GM12891 (cell line): Measurements from ENCODE around the gene THEM5.

Experiments used
- POLR2A ChIP-seq: IDR thresholded peaks from 2 replicates; pipeline ENCODE4 v1.6.1; 2011; ENCODE audit warnings: low read depth, low read length, control low read depth
- POLR2AphosphoS5 ChIP-seq: IDR thresholded peaks from 2 replicates; pipeline ENCODE4 v1.6.1; 2011; ENCODE audit warnings: low read depth, low read length, control low read depth
- POU2F2 ChIP-seq: IDR thresholded peaks from 2 replicates; pipeline ENCODE4 v1.6.1; 2011; ENCODE audit warnings: low read depth, mild to moderate bottlenecking, control low read depth, low read length, moderate library complexity
- TAF1 ChIP-seq: IDR thresholded peaks from 2 replicates; pipeline ENCODE4 v1.6.1; 2011; ENCODE audit warnings: low read depth, low read length, control low read depth

DNA sequence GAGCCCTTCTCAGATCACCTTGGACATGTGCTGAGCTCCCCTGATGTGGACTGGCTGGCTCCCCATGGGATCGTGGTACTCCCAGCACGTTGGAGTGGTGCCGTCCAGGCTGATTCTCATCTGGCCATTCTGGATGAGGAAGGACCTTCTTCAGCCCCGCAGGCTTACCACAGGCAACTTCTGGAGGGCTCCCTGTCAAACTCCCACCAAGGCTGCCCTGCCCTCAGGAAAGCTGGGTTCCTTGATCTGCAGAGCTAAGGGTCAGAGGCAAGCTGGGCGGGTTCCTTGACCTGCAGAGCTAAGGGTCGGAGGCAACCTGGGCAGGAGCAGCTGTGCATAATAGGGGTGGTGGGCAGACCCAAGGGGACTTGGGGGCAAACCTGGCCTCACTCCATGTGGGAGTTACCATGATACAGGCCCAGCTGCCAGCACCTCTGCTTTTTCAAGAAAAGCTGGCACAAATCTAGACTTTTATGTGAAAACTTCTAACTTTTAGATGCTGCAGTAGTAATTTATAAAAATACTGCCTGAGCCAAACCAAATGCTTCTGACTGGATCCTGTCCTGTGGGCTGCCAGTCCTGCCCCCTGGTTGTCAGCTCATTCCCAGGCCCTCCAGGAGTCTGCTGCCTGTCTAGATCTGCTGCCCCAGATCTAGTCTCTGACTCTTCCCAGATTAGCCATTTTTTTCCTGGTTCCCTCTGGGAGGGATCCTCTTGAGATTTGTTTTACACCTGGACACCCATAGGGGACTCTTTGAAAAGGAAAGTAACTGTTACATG is 5.6 kb upstream of the THEM5 start:
- TF ChIP-seq POLR2A (no peak), POU2F2 (no peak), TAF1 (no peak), POLR2AphosphoS5 (no peak)
